Measurements from ENCODE around the gene LRRTM4.

GRCh38 chr2:76730021-76730420, 792.2 kb downstream of the LRRTM4 start:
- no peak for TF ChIP-seq CTCF (optimal IDR thresholded peaks at IDR 0.05 in 1 of 3, IDR thresholded peaks at IDR 0.05 in 1 of 3, conservative IDR thresholded peaks at IDR 0.05 in 1 of 3; ENCODE audit: extremely low read depth in 1 of 3, insufficient read depth in 2 of 3, low read length in 3 of 3)
- TF ChIP-seq EZH2 (IDR thresholded peaks at IDR 0.05; ENCODE audit: low read length), result no peak
